ENCODE results near the gene IRAG1.

Gene IRAG1

DNA sequence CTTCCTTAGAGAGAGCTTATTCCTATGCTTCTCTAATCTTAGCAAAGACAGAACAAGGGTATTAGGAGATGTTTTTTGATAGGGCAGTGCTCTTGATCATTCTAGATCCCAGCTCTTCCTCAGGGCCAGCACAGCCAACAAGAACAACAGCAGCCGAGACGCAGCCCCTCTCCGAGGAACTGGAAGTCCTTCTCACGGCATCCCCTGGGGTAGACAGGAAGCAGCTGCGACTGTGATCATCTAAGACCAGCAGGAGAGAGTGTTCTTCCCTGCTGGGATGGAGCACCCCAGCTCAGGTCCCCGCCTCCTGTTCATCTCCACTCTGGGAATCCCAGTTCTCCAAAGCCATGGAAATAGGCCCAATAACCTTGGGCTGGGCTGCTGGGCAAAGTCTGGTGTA is 29.6 kb downstream of the IRAG1 start:
- no peak for DNase-seq

DNA sequence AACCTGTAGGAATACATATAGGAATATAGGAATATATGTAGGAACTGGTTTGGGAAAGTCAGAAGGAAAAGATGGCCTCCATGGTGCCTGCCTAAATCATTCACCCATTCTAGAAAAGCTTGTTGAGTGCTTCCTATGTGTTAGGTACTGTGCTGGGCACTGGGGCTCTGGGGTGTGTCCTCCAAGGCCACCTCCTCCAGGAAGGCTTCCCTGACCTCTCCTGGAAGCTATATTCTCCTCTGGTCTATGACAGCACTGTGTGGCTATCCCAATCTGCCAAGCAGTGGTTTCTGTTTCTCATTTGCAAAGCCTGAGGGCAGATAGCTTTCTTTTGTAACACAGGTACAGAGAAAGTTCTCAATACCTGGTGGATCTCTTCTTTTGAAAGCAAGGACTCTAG is 30.2 kb downstream of the IRAG1 start:
- no peak for DNase-seq

DNA sequence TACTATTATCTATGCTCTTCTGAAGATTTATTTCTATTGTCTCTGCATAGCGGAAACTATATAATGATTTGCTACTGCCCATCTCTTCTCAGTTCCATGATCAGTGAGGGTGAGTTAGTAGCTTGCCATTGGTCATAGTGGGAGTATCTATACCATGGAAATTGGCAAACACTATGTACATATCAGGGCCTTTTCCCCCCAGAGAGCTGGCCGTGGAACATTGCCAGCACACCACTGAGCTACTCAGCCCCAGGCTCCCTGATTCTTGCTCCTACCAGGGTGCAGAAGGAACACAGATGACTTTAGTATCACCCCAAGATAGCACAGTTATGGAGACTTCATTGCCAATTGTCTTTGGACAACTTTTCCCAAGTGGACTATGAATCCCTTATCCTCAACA is 33.2 kb downstream of the IRAG1 start:
- DNase-seq: no peak

DNA sequence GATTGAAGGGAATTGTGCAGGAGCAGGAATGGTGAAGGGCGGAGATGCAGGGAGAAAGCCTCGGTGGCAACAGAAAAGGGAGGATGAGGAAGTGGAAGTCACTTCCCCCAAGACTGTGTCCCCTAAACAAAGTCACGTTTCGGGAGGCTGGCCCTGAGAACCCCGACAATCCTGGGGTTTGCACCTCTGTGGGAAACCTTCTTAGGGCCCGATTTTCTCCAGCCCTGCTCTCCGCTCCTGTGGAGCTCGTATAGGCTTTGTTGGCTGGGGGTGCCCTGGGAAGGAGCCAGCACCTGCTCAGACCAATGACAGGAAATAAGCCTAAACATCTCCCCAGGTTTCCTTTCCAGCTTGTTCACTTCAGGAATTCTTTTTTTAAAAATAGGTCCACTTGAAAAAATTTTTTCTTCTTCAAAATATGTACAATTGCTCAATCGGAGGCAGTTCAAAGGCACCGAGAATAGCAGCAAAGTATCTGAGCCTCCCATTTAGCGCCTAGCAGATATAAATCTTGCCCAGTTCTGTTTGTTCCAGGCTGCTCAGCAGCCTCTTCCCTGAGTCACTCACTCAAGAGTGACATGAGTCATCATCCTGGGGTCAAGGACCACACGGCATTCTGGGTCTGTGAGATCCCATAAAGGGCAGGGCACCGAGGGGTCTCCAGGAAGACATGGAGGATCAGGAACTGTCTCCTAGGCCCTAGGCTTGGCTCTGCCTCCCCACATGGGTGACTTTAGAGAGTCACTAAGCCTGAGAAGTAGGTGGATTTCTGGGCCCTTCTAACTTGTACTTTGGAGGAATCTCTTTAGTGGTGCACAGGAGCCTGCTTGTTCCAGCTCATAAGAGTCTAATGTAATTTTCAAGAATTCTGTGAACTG is 34.0 kb downstream of the IRAG1 start:
- no peak for DNase-seq

DNA sequence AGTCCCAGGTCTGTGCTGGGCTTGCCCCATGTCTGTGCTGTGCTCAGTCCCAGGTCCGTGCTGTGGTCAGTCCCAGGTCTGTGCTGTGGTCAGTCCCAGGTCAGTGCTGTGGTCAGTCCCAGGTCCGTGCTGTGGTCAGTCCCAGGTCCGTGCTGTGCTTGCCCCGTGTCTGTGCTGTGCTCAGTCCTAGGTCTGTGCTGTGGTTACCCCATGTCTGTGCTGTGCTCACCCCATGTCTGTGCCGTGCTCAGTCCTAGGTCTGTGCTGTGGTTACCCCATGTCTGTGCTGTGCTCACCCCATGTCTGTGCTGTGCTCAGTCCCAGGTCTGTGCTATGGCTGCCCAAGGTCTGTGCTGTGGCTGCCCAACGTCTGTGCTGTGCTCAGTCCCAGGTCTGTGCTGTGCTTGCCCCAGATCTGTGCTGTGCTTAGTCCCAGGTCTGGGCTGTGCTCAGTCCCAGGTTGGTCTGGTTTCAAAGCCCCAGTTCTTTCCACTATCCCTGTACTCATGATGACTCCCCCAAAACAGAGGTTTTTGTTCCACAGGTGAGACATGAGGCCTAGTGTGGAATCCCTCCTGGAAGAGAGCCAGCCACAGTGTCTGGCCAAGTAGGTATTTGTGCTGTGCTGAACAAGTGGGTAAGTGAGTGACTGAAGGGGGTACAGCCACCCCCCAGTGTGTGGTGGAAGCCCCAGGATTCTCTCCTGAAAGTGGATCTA is 34.8 kb downstream of the IRAG1 start:
- DNase-seq: no peak

DNA sequence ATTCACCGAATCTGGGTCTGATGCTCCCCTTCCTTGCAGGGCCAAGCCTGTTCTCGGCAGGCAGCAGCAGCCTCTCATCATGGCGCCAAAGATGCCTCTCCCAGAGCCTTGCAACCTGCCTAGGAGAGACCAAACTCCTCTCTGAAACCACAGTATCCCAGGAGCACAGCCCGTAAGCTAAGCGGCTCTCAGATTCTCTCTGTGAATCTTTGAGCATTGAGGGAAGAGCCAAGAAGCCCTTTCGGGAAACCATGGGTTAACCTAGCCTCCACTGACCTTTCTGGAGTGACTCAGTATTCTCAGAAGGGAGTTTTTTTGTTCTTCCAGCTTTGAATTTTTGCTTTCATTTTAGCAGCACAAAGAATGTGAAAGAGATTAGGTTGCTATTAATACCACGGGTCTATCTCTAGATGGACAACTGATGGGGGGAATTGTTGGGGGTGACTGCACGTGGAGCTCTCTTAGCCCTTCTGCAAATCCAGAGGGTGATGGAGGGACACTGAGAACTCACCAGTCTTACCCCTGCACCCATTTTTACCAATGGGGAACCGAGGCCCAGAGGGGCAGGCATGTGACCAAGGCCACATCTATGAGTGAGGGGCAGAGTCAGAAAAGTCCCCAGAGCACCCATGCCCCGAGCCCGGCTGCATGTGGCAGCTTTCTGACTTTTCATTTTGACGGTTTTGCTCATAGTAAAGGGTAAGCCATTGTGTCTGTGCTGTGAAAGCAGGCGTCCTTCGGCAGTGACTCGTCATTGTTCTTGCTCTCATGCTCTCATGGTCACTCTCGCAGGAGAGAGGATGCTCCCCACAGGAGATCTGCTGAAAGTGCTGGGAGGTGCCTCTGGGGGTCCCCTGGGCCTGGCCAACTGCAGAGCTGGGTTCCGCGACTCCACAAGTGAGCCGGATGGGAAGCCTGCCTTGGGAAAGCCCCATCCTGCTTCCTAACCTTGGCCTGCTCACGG is 36.0 kb downstream of the IRAG1 start:
- no peak for DNase-seq

DNA sequence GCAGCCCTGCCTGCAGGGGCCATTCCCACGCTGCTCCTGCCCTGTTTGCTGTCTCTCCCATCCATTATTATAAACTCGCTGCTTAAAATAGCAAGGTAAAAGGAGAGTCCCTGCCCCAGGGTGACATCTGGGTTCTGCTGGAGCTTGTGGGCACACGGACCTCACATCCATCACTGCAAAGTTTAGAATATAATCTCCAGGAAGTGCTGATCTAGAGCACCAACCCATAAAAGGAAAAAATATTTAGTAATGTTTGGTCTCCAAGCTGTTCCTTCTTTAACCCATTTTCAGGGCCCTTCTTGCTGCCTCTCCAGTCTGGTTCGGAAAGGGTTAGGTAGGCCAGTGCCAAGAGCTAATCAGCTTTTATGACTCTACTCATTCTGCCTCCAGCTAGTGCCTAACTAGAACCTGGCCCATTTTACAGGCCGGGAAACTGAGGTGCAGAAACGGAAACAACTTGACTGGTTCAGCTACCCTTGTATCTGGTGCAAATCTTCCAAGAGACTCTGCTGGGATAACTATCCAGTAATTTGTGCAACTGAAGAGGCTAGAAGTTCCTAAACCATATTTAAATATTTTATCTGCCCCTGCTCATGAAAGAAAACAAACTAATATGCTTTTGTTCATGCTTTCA is 37.5 kb downstream of the IRAG1 start:
- DNase-seq: no peak

DNA sequence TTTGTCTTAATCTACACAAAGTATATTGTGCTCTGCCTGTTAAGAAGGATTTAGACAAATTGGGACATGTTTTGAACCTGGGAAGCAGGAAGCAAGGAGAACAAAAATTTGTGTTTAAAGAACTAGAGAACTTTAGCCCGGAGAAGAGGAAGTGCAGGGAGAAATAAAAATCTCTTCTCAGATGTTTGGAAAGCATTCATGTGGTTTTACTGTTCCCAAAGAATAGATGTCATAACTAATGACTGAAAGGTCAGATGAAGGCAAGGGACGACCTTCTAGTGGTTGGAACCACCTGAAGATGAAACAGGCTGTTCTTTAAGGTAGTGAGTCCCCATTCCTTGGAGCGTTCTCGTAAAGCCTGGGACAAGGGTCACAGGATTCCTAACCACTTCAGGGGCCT is 38.3 kb downstream of the IRAG1 start:
- DNase-seq: no peak

DNA sequence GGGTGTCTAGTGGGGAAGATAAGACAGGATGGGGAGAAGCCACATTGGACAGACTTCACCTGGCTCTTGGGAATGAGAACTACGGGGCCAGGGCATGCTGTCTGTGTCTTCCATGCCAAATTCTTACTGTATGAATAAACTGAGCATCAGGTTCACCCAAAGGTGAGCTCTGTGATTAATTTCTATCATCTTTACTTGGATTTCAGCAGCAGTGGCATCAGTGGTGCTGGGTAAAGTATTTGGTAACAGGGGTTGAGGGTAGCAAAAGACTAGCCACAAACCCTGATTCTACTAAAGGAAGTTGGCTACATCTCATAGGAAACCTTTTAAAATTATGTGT is 38.8 kb downstream of the IRAG1 start:
- DNase-seq: no peak

DNA sequence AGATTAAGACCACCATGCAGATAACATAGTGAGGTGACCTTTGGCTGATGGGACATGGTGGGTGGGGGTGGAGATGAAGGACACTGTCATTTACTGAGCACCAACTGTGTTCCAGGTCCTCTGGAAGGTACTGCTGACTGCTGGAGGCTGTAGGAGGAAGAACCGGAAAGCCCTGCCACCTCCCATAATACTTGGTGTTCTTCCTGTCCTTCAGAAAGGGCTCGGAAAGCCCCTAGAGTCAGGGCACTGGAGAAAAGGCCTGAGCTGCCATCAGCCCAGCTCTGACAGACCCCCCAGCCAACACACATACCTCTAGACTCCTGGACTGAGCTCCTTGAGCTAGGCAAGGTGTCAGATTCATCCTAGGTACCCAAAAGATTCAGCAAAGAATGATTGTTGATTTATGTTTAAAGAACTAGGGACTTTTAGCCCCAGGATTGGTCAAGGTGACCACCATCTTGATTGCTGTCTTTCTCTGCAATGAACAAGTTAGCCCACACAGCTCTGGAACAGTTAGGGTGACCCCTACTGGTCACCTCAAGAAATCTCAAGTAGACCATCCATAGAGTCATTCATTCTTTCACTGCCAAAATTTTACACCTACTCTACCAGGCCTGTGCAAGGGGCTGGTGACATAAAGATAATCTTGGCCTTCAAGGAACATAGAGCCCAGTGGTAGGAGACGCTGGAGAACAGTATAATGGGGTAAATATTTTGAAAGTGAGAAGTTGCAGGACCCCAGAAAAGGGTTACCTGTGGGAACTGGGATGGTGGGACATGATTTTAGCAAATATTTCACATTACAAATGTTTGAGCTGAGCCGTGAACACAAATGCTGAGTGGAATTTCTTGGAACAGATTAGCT is 39.4 kb downstream of the IRAG1 start:
- DNase-seq: peak; percentile 36

DNA sequence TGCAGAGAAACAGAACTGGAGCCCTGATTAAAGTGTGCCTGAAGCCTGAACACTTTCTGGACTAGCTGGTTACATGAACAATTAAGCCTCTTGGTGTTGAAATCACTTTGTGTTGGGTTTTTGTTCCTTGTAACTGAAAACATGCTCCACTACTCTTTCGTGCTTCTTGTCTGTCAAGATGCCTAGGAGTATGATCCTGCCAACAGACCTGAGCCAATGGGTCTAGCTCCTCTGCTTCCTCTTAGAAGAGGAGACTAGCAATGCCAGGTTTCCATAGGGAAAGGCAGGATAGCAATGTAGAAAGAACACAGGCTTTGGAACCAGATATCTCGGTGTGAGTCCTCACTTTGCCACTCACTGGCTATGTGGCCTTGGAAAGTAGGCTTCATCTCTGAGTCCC is 40.3 kb downstream of the IRAG1 start:
- DNase-seq: no peak

DNA sequence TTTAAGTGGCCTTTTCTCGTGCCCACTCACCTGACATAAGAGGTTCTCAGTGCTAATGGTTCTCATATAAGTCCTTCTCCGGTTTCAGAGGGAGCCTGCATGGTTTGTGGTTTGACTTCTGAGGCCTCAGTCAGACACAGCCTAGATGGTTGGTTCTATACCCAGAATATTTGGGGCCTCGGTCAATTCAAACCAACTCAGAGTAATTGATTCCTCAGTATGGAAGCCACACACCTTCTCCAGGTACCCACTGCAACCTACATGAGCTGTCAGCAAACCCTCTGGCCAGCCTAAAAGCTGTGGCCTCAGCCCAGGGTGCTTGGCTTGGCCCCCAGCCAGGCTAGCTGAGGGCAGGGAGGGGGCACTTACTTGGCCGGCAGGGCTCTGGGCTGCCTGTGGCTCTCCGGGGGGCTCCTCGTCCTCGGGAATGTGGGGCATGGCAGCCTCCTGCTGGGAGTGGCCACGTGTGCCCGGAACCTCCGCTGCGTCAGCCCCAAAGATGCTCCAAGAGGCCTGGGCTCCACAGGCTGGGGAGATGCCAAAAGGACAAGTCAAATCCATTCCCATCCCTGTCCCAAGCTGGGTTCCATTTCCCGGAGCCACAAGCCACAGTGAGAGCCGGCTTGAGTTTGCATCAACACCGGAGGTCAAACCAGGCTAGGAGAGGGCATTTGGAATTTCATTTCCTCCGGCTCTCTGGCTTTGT is 41.7 kb downstream of the IRAG1 start:
- no peak for DNase-seq

DNA sequence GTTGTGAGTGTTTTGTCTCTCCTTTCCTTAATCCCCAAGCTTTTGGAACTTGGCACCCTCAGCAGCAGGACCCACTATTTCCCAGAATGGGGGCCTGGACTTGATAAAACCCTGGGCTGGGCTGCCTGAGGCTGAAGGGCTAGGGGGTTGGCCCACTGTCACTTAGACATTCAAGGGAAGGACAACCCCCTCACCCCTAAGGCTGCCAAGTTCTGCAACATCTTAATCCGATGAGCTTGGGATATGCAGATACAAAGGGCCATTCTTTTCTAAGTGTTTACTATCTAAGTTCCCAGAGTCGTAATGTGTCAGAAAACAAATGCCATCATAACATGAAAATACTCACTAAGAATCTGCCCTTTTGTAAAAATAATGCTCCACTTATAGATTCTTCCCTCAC is 42.9 kb downstream of the IRAG1 start:
- no peak for DNase-seq

DNA sequence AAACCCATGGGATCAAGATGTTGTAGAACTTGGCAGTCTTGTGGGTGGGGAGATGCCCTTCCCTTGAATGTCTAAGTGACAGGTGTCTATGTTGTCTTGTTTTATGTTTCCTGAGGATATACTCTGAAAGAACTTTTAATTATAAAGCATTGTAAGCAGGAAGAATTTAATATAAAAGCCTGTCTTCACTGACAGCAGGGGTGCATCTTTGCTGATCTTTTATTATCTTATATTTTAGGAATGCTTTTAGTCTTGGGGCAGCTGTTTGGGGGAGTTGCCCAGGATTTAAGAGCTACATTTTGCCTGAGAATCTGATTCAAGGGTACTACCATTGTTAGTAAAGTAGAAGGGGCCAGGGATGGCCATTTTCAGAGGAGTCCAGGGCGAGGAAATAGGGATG is 43.4 kb downstream of the IRAG1 start:
- no peak for DNase-seq

DNA sequence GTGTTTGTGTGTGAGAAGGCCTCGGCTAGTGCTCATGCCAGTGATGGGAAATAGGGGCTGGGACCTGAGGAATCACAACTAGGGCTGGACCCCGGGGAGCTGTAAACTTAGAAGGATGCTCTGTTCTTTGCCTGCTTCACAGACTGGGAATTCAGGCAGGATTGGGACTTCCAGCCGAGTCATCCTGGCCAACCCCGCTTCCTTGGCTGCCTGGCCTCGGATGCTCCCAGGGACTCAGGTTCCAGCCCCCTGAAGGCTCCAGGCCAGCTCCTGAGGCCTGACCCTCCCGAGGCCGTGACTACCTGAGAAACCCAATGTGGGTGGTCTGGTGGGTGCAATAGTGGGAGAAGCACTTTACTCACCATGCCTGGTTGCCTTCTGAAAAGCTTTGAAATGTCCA is 44.7 kb downstream of the IRAG1 start:
- DNase-seq: no peak

DNA sequence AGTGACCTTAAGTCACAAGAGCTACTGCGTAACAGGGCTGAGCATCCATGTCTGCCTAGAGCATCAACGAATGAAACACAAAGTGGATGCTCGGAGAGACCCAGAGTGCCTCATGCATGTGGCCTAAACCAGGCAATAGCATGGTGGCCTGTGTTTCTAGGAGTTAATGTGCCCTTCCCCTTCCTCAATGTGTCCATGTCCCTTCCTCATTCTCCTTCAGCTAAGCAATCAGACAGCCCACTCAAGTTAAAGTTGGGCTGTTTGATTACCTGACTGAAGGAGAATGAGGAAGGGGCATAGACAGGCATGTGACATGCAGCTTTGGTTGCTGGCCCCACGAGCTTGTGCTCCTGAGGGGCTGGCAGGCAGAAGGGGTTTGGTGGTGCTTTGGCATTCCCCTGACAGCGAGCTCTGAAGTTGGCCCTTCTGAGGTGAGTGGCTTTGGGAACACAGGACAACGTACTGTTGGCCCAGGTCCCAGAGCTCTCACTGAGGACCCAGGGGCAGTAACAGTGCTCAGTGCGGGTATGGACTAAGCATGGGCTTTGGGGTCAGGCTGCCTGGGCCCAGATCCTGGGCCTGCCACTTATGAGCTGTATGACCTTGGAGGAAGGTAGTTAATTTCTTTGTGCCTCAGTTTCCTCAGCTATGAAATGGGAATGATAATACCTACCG is 46.7 kb downstream of the IRAG1 start:
- DNase-seq: no peak

DNA sequence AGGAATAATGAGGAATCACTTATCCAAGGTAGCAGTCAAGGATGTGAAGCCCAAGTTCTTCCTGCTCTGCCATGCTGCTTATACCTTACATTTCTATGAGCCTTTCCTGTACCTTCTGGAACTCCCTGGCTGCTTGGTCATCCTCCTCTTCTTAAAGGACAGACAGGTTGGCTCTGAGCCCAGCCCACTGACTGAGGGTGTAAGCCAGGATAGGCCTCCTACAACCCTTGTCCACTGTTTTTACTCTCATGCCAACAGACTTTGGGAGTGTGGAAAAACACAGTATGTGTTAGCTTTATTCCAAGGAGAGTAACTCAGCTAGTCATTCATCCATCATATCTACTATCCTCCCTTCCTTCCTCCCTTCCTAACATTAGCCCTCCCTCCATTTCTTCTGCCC is 47.5 kb downstream of the IRAG1 start:
- DNase-seq: no peak

DNA sequence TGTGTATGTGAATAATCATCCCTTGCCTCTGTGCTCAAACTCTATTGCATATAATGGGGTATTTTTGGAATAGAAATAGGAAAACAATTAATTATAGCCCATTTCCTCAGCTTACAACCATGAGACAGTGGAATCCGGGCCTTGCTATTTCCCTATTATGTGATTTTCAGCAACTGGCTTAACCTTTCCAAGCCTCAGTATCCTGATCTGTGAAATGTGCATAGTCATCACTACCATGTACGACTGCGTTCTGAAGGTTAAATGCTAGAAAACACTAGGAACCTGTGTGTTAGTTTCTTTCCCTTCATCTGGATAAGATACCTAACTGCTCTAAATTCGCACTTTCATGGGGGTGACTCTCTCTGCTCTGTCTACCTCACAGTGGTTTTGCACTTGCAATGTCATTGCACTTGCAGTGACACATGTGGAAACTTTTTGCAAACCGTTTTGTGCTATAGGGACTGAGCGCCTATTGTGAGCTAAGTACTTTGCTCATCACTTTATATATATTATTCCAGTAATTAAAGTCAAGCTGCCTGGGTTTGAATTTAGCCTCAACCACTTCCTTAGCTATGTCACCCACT is 48.3 kb downstream of the IRAG1 start:
- no peak for DNase-seq

Measured in stimulated activated CD4-positive, alpha-beta T cell treated with anti-CD3 and anti-CD28 coated beads, Interleukin-4, amount 100 ng/mL, for 24 hours (primary cell).